Omental fat pad (tissue), 4 donors: ENCODE measurements around the gene CCDC27. TPM values are rescaled to one million over a fixed set of nuclear protein-coding genes. Genes with fewer than 3 reads are reported as not detected.

Source experiments
- ATAC-seq: fragments of 150-250 bp; one replicate; pipeline ENCODE4 v1.9.1; 2016; ENCODE audit warnings: mild to moderate bottlenecking, moderate library complexity; ENCODE audit not compliant: low FRiP score
- DNase-seq: peaks from one replicate; pipeline ENCODE4 v3.0.0-alpha.2; 2019; ENCODE audit warnings: low spot score
- total RNA-seq, 4 donors: library from RNA; depleted of rRNA; stranded (reverse); fragments of >200 nt; gene quantifications; one replicate each; pipeline ENCODE4 v1.1.0, GENCODE V29; 2016
- TF ChIP-seq, protein P1 (sequence below), 3 donors: fragments of 450-650 bp; IDR thresholded peaks; one replicate each; pipeline ENCODE4 v1.5.1; 2016 to 2017; ENCODE audit warnings: antibody characterized with exemption in 3 of 3, mild to moderate bottlenecking in 3 of 3, moderate library complexity in 2 of 3

The CCDC27 gene
- total RNA-seq, 4 donors from 2014 or later, result not detected

DNA sequence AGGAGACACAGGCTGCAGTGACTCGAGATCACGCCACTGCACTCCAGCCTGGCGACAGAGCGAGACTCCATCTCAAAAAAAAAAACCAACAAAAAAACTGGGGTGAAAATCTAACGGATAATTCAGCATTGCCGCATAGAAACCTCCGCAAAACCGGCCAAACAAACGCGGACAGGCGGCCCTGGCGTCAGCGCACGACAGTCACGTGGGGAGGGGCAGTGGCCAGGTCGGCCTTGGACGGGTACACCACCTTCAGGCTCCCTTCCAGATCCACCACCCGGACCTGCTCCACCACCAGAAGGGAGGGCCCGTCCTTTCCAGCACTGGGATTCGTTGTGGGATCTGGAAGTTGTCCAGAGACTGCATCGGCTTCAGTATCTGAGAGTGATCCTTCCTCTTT lies 28.7 kb downstream of the CCDC27 start:
- TF ChIP-seq, protein P1, sequence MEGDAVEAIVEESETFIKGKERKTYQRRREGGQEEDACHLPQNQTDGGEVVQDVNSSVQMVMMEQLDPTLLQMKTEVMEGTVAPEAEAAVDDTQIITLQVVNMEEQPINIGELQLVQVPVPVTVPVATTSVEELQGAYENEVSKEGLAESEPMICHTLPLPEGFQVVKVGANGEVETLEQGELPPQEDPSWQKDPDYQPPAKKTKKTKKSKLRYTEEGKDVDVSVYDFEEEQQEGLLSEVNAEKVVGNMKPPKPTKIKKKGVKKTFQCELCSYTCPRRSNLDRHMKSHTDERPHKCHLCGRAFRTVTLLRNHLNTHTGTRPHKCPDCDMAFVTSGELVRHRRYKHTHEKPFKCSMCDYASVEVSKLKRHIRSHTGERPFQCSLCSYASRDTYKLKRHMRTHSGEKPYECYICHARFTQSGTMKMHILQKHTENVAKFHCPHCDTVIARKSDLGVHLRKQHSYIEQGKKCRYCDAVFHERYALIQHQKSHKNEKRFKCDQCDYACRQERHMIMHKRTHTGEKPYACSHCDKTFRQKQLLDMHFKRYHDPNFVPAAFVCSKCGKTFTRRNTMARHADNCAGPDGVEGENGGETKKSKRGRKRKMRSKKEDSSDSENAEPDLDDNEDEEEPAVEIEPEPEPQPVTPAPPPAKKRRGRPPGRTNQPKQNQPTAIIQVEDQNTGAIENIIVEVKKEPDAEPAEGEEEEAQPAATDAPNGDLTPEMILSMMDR (IDR thresholded peaks at IDR 0.05), result no peak
- no peak for DNase-seq
- ATAC-seq, result no peak

DNA sequence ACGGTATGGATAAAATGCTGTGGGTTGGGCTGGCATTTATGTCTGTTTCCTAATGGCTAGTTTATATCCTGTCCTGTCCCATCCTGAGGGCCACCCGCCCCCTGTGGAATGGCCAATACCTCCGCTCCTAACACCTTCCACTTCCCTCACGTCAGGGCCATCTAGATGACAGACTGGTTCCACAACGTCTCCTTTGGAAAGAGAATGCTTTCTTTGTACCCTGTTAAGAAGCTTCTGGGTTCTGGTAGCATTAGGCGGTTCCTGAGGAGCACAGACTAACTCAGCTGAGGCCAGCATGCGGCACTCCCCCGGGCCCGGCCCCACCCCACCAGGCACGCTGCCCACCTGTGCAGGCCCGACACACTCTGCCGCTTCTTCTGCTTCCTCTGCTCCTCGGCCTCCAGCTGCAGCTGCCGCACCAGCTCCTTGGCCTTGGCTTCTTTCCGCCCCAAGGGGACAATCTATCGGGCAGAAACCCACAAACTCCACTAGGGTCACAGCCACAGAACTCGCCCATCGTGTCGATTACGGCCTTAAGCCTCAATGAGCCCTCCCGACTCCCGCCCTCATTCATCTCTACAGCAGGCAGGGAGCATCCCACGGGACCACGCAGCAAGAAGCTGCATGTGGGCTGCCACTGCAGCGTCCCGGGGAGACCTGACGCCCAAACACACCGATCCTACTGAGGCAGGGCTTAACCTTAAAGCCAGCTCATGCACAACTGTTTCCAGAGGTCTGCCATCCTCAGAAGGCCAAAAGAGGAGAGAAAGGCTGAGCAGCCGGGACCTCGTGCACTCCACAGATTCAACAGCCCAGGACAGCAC lies 31.6 kb downstream of the CCDC27 start:
- TF ChIP-seq, protein P1 (IDR thresholded peaks at IDR 0.05), result no peak
- ATAC-seq (peak; percentile 15), DNase-seq (no peak)

DNA sequence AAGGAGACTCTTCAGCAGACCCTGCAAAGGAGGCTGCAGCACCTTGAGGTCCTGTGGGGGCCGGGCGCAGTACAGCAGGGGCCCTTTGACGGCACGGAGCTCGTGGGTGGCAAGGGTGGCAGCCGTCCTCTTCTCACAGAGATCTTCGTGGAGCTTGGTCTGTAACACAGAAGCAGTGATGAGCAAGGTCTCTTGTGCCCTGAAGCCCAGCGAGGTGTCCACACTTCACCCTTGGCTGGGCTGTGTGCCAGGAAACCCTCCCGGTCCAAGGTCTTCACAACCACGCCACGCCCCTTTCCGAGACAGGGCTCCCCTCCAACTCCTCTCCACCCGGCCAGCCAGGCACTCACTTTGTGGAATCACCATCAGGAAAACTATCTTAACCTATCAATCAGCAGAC lies 32.8 kb downstream of the CCDC27 start:
- TF ChIP-seq, protein P1 (IDR thresholded peaks at IDR 0.05), result no peak
- no peak for ATAC-seq
- no peak for DNase-seq

DNA sequence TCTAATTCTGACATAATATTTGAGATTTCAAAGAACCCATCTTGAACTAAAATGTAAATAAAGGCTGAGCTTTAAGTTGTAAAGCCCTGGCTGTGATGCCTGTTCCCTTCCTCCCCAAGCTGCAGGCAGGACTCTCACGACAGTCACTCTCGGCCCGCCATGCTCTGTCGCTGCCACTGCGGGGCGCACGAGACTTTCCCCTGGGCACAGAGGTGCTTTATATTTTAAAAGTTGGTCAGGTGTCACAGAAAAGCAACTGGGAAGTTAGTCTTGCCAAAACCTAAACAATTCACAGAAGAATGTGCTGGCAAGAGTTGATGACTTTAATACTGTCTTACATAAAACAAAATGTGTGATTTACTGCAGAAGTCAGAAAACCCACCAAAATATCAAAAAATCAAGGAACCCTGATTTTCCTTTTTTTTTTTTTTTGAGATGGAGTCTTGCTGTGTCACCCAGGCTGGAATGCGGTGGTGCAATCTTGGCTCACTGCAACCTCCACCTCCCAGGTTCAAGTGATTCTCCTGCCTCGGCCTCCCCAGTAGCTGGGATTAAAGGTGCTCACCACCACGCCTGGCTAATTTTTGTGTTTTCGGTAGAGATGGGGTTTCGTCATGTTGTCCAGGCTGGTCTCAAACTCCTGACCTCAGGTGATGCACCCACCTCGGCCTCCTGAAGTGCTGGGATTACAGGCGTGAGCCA lies 33.4 kb downstream of the CCDC27 start:
- ATAC-seq (no peak), DNase-seq (no peak)
- TF ChIP-seq, protein P1 (IDR thresholded peaks at IDR 0.05), result no peak

DNA sequence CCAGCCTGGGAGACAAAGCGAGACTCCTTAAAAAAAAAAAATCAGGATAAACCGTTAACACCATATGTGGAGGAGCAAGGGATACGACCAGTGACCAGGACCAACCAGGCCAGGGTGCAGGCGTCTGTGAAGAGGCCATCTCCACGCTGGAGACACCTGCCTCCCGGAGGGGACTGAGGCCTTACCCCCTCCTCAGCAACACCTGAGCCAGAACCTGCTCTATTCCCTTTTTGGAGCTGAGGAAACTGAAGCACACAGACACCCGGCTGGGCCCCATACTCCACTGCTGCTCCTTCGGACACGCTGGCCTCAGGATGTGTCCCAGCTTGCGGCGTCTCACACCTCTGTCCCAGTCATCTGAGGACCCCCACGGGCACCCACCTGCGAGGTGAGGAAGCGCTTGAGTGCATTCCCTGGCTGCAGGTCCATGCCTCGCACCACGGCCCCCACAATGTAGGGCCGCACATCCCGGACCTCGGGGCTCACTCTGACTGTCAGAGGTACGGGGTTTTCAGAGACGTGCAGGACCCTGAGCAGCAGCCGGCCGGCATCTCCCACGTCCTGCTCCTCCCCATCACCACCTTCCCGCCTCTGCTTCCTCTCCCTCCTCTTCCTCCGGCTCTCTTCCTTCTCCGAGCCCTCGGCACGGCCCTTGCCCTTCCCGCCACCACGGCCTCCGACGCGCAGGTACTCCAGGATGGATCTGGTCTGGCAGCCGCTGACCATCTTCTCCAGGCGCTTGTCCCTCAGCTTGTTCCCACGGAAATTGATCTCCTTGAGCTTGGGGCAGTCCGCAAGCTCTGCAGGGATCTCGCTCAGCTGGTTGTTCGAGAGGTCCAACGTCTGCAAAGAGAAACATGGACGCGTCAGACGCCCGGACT lies 34.5 kb downstream of the CCDC27 start:
- no peak for DNase-seq
- TF ChIP-seq, protein P1 (IDR thresholded peaks at IDR 0.05), result no peak
- ATAC-seq, result no peak

DNA sequence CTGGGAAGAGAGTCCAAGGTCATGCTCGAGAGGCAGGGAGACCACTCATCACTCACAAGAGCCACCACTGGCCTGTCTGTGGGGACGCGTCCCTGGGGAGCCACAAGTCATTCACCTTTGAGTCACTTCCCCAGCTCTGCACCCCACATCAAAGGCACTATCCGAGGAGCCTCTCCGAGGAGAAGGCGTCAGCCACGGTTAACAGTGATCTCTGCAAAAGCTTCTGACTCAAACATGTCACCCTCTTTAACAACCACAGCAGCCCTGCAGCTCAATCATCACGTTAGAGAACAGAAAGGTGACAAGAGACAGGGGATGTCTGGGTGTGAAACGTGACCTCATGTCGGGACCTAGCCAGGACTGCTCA lies 35.1 kb downstream of the CCDC27 start:
- ATAC-seq (no peak), DNase-seq (no peak)
- TF ChIP-seq, protein P1 (IDR thresholded peaks at IDR 0.05), result no peak
